K562 (cell line): ENCODE data around the gene PPCDC. TPM values are rescaled to one million over a fixed set of nuclear protein-coding genes. Genes with fewer than 3 reads are reported as not detected.

Source experiments
- ATAC-seq: fragments of 200-7000 bp; cut with Tn5 transposase; 3 replicates; pipeline ENCODE4 v1.9.1; 2020; ENCODE audit warnings: moderate library complexity
- BruUV-seq: library from RNA; stranded (reverse); fragments of 400-500 nt; replicated peaks from 2 replicates; lab custom pipeline; 2021; lab: Mats Ljungman, UMichigan
- CTCF ChIA-PET: fragments of 300-600 bp; formaldehyde crosslinking; extraction: SDS; loops from one replicate; lab custom pipeline; 2021; ENCODE audit warnings: low intra/inter-chr PET ratio; lab: Yijun Ruan, JAX
- POLR2A ChIA-PET: fragments of 300-600, 350-650 bp; sonication (Branson Sonifier 250); formaldehyde crosslinking; extraction: SDS; loops from one replicate; lab custom pipeline; 2021; ENCODE audit warnings: antibody characterized with exemption, inconsistent platforms; lab: Yijun Ruan, JAX
- DNase-seq, 4 experiments: peaks; one replicate each; pipeline versions ENCODE4 v3.0.0 to v3.0.0-alpha.2; 2011 to 2018; ENCODE audit warnings: low spot score in 3 of 4, mixed read lengths in 3 of 4; ENCODE audit errors: extremely low read depth in 1 of 4
- FAIRE-seq: peaks from 2 replicates; lab custom pipeline; 2011; peaks lifted over from hg19 to GRCh38; lab: Jason Lieb, UNC
- H2AFZ ChIP-seq: 2 replicates; pipeline ENCODE4 v1.6.0; 2011; ENCODE audit warnings: low read depth, low read length, control low read depth, inconsistent platforms
- H3K27ac ChIP-seq: fragments of 200-600 bp; 3 replicates; pipeline ENCODE4 v1.8.0; 2011; ENCODE audit warnings: low read depth, mild to moderate bottlenecking, control low read depth, inconsistent platforms, low read length, moderate library complexity, mixed read lengths; ENCODE audit errors: extremely low read depth
- H3K27me3 ChIP-seq, 2 experiments: fragments of 300-600 bp in 1 of 2; 2 replicates in 1 of 2; 3 replicates in 1 of 2; pipeline versions ENCODE4 v1.6.0 to v1.8.0; 2011; ENCODE audit warnings: inconsistent platforms in 2 of 2, low read length in 2 of 2, mild to moderate bottlenecking in 1 of 2, mixed read lengths in 1 of 2, moderate library complexity in 1 of 2; ENCODE audit not compliant: control insufficient read depth in 2 of 2, insufficient read depth in 2 of 2
- H3K36me3 ChIP-seq: fragments of 300-600 bp; 3 replicates; pipeline ENCODE4 v1.8.0; 2011; ENCODE audit warnings: mild to moderate bottlenecking, low read length, inconsistent platforms; ENCODE audit not compliant: control insufficient read depth, insufficient read depth
- H3K4me1 ChIP-seq, 2 experiments: fragments of 200-600 bp in 1 of 2; replicated peaks in 1 of 2; 2 replicates in 1 of 2; 3 replicates in 1 of 2; pipeline versions ENCODE4 v1.5.1 to v1.8.0; 2011; ENCODE audit warnings: inconsistent platforms in 2 of 2, low read length in 2 of 2, mild to moderate bottlenecking in 1 of 2, mixed read lengths in 1 of 2, moderate library complexity in 1 of 2; ENCODE audit not compliant: control insufficient read depth in 2 of 2, insufficient read depth in 2 of 2
- H3K4me2 ChIP-seq: 2 replicates; pipeline ENCODE4 v1.6.1; 2011; ENCODE audit warnings: low read length, control low read depth, inconsistent platforms, mixed read lengths; ENCODE audit not compliant: insufficient read depth
- H3K4me3 ChIP-seq: fragments of 200-600 bp; sonication (generic), shearing (Covaris generic); 2 replicates; pipeline ENCODE4 v1.5.1; 2016; ENCODE audit warnings: control low read depth, inconsistent platforms
- H3K79me2 ChIP-seq: fragments of 200-600 bp; 3 replicates; pipeline ENCODE4 v1.8.0; 2011; ENCODE audit warnings: low read length, inconsistent platforms; ENCODE audit not compliant: control insufficient read depth, insufficient read depth
- H3K9ac ChIP-seq, 2 experiments: 2 replicates each; pipeline versions ENCODE4 v1.6.0 to v1.6.1; 2011; ENCODE audit warnings: low read depth in 2 of 2, low read length in 2 of 2, control low read depth in 1 of 2, inconsistent platforms in 1 of 2, mild to moderate bottlenecking in 1 of 2, mixed read lengths in 1 of 2; ENCODE audit not compliant: insufficient read depth in 1 of 2
- H3K9me1 ChIP-seq: one replicate; pipeline ENCODE4 v1.6.0; 2011; ENCODE audit warnings: inconsistent platforms, mild to moderate bottlenecking, low read length, moderate library complexity; ENCODE audit not compliant: control insufficient read depth, insufficient read depth
- H3K9me3 ChIP-seq: replicated peaks from 2 replicates; pipeline ENCODE4 v1.5.1; 2011; ENCODE audit warnings: low read depth, low read length, inconsistent platforms; ENCODE audit not compliant: control insufficient read depth, insufficient read depth
- H4K20me1 ChIP-seq: replicated peaks from 2 replicates; pipeline ENCODE4 v1.6.1; 2011; ENCODE audit warnings: low read length, inconsistent platforms, mixed read lengths; ENCODE audit not compliant: control insufficient read depth, insufficient read depth
- CGGBP1 ChIP-seq: fragments of 250-450 bp; sonication (Bioruptor Pico); IDR thresholded peaks from 2 replicates; pipeline ENCODE4 v1.9.0; 2021; ENCODE audit warnings: mild to moderate bottlenecking
- HCFC1 ChIP-seq: IDR thresholded peaks from 2 replicates; pipeline ENCODE4 v1.6.1; 2012; ENCODE audit warnings: low read depth, low read length, improper control_type of control experiment
- HDAC2 ChIP-seq: fragments of 450-650 bp; IDR thresholded peaks from 2 replicates; pipeline ENCODE4 v1.6.1; 2016; ENCODE audit warnings: mild to moderate bottlenecking
- NFIC ChIP-seq: fragments of 450-650 bp; IDR thresholded peaks from 2 replicates; pipeline ENCODE4 v1.6.1; 2017; ENCODE audit warnings: mild to moderate bottlenecking, inconsistent platforms
- RUNX1 ChIP-seq: sonication (generic); IDR thresholded peaks from 2 replicates; pipeline ENCODE4 v1.6.1; 2016; ENCODE audit warnings: antibody characterized with exemption, low read depth
- ZBED1 ChIP-seq: IDR thresholded peaks from 2 replicates; pipeline ENCODE4 v1.6.1; 2014
- WGBS: fragments of 100-300 bp; shearing (Covaris generic); methylation state at CpG from one replicate; pipeline ENCODE4 v1.1.6; 2016; ENCODE audit warnings: low coverage, mixed read lengths; ENCODE audit not compliant: insufficient coverage; ENCODE audit errors: missing lambda C conversion rate; 5-methylcytosine and 5-hydroxymethylcytosine counted together
- in situ Hi-C: fragments of 300-500 bp; cut with MboI; formaldehyde crosslinking; loops from 4 replicates; pipeline ENCODE4 v1.15.0; 2018; ENCODE audit warnings: inconsistent platforms, mixed read lengths
- intact Hi-C: fragments of 100-400 bp; cut with micrococcal nuclease; formaldehyde crosslinking; loops from 2 replicates; pipeline ENCODE4 v1.14.2; 2022
- polyA plus RNA-seq, 8 experiments: library from polyadenylated mRNA; depleted of rRNA in 4 of 8; stranded (reverse) in 5 of 8; unstranded in 3 of 8; fragments of >200 nt; fragmentation: Nextera tagmentation in 2 of 8; fragmentation: Illumina TruSeq in 1 of 8; extraction: Ambion mirVana in 2 of 8; extraction: Trizol in 1 of 8; gene quantifications; 2 replicates each; pipeline versions ENCODE4 v1.2.1 to v1.2.3, GENCODE V29; 2011 to 2014; ENCODE audit warnings: inconsistent platforms in 1 of 8, missing spikeins in 1 of 8
- total RNA-seq, 7 experiments: library from RNA; depleted of rRNA in 6 of 7; stranded (reverse); fragments of >200 nt in 6 of 7; fragmentation: Illumina TruSeq in 2 of 7; extraction: Trizol in 2 of 7; gene quantifications; 2 replicates each; pipeline versions ENCODE4 v1.2.1 to v1.2.3, GENCODE V29; 2011 to 2021; ENCODE audit warnings: low replicate concordance in 1 of 7
- TF ChIP-seq, protein P1 (sequence below): IDR thresholded peaks from 2 replicates; pipeline ENCODE4 v1.6.1; 2016; ENCODE audit warnings: missing genetic modification characterization, missing compliant biosample characterization

PPCDC gene
- total and polyA plus RNA-seq, 9 of the 15 experiments (the other 6 are each of a cell fraction or from before 2014, with no cell fraction given) = 10.9 to 53.6 (median 16.7) TPM

- no peaks in the 10 kb centered on the region for H3K36me3 ChIP-seq
- no peak overlapping the region for H3K4me3 ChIP-seq
- H4K20me1 ChIP-seq = peaks cover 8% of the 10 kb centered on the region
- no TSS peak for BruUV-seq
- H2AFZ ChIP-seq = no peak overlapping the region
- no peak overlapping the region for H3K27ac ChIP-seq
- ChIA-PET POLR2A (interaction anchor here (0.6 to 0.8 kb wide), 4 partner anchors 8 to 226 kb away, joined by 3 to 4 read pairs (median 3); no protein-coding TSS in a partner anchor), CTCF (no interaction called here)
- H3K4me1 ChIP-seq = peaks cover 0 to 14% of the 10 kb centered on the region in 2 experiments; a peak in 3 of 5 replicates
- H3K79me2 ChIP-seq = no peaks in the 10 kb centered on the region
- peaks cover 14 to 39% of the 10 kb centered on the region in 2 experiments for H3K27me3 ChIP-seq
- no peak for TF ChIP-seq CGGBP1 (CRISPR knock-in tag)
- TF ChIP-seq RUNX1 = no peak
- TF ChIP-seq ZBED1 = no peak
- TF ChIP-seq, protein P1, sequence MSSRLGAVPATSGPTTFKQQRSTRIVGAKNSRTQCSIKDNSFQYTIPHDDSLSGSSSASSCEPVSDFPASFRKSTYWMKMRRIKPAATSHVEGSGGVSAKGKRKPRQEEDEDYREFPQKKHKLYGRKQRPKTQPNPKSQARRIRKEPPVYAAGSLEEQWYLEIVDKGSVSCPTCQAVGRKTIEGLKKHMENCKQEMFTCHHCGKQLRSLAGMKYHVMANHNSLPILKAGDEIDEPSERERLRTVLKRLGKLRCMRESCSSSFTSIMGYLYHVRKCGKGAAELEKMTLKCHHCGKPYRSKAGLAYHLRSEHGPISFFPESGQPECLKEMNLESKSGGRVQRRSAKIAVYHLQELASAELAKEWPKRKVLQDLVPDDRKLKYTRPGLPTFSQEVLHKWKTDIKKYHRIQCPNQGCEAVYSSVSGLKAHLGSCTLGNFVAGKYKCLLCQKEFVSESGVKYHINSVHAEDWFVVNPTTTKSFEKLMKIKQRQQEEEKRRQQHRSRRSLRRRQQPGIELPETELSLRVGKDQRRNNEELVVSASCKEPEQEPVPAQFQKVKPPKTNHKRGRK (tag) = no peak
- TF ChIP-seq NFIC = peak; percentile 23; the same call in 1 of the 2 replicates
- TF ChIP-seq HDAC2 = no peak
- no peak for TF ChIP-seq HCFC1
- no peak overlapping the region for H3K9ac ChIP-seq
- DNase-seq = no peak
- no peak for ATAC-seq
- intact Hi-C loops (no loop called here), in situ Hi-C loops (no loop called here)
- H3K9me1 ChIP-seq = peaks cover 2% of the 10 kb centered on the region
- FAIRE-seq = no peak
- H3K4me2 ChIP-seq = no peak overlapping the region
- 0% methylated on average over 4 of the region's 4 CpGs for WGBS
- H3K9me3 ChIP-seq = no peaks in the 10 kb centered on the region
Observed at GRCh38 chr15:74997141-74997540, 26.2 kb upstream of the PPCDC start.
